HCT116 (cell line): ENCODE measurements around the gene KRTAP22-1. TPM values are rescaled to one million over a fixed set of nuclear protein-coding genes. Genes with fewer than 3 reads are reported as not detected.

Experiments used
- ATAC-seq: fragments of 200-7000 bp; cut with Tn5 transposase; 2 replicates; pipeline ENCODE4 v1.9.1; 2020; ENCODE audit warnings: mild to moderate bottlenecking, moderate library complexity
- BruUV-seq: library from RNA; stranded (reverse); fragments of 400-500 nt; replicated peaks from 2 replicates; lab custom pipeline; 2021; lab: Mats Ljungman, UMichigan
- CTCF ChIA-PET: fragments of 300-600 bp; sonication (Branson Sonifier 250); formaldehyde crosslinking; loops from one replicate; lab custom pipeline; 2021; ENCODE audit warnings: antibody characterized with exemption; lab: Charles Lee
- POLR2A ChIA-PET: fragments of 300-600, 350-600 bp; sonication (Branson Sonifier 250); formaldehyde crosslinking; loops from one replicate; lab custom pipeline; 2021; ENCODE audit warnings: antibody characterized with exemption; lab: Charles Lee
- RAD21 ChIA-PET, 2 experiments: fragments of 300-600 bp; sonication (Branson Sonifier 250); formaldehyde crosslinking; loops; one replicate each; lab custom pipeline; 2023; ENCODE audit warnings: low total read pairs in 2 of 2; ENCODE audit not compliant: uncharacterized antibody in 2 of 2, unreplicated experiment in 2 of 2, low non-redundant PET in 1 of 2; lab: Charles Lee
- DNase-seq: peaks from one replicate; pipeline ENCODE4 v3.0.0-alpha.2; 2010; ENCODE audit warnings: low read depth, low spot score
- H2AFZ ChIP-seq: fragments of 200-600 bp; shearing (Covaris generic), sonication (generic); 2 replicates; pipeline ENCODE4 v1.6.1; 2017; ENCODE audit warnings: low read depth, mixed run types, mixed read lengths, antibody characterized with exemption, low read length; ENCODE audit not compliant: poor library complexity, severe bottlenecking
- H3K27ac ChIP-seq: 2 replicates; pipeline ENCODE4 v1.5.1; 2012; ENCODE audit warnings: low read depth, low read length
- H3K27me3 ChIP-seq: fragments of 200-600 bp; sonication (generic); 2 replicates; pipeline ENCODE4 v1.6.1; 2016; ENCODE audit warnings: mixed run types, low read length, mixed read lengths; ENCODE audit not compliant: insufficient read depth
- H3K36me3 ChIP-seq, 2 experiments: fragments of 200-500 bp in 1 of 2; fragments of 200-600 bp in 1 of 2; sonication (Bioruptor generic) in 1 of 2; sonication (generic) in 1 of 2; 2 replicates each; pipeline versions ENCODE4 v1.5.1 to v1.6.1; 2014 to 2016; ENCODE audit warnings: low read length in 2 of 2, inconsistent platforms in 1 of 2, mixed read lengths in 1 of 2, mixed run types in 1 of 2; ENCODE audit not compliant: insufficient read depth in 2 of 2, control insufficient read depth in 1 of 2
- H3K4me1 ChIP-seq, 2 experiments: fragments of 200-600 bp in 1 of 2; sonication (generic) in 1 of 2; 2 replicates each; pipeline versions ENCODE4 v1.5.1 to v1.6.1; 2012 to 2017; ENCODE audit warnings: low read length in 2 of 2, inconsistent platforms in 1 of 2, mild to moderate bottlenecking in 1 of 2, mixed read lengths in 1 of 2, mixed run types in 1 of 2, moderate library complexity in 1 of 2; ENCODE audit not compliant: insufficient read depth in 2 of 2, control insufficient read depth in 1 of 2
- H3K4me2 ChIP-seq: fragments of 200-600 bp; sonication (generic); 2 replicates; pipeline ENCODE4 v1.6.1; 2017; ENCODE audit warnings: mixed run types, low read length, mixed read lengths
- H3K4me3 ChIP-seq, 2 experiments: fragments of 200-600 bp in 1 of 2; sonication (generic) in 1 of 2; replicated peaks in 1 of 2; 2 replicates each; pipeline ENCODE4 v1.5.1; 2011 to 2016; ENCODE audit warnings: low read length in 2 of 2, control low read depth in 1 of 2, low read depth in 1 of 2, mild to moderate bottlenecking in 1 of 2, mixed read lengths in 1 of 2, mixed run types in 1 of 2
- H3K79me2 ChIP-seq: fragments of 200-600 bp; sonication (generic); 2 replicates; pipeline ENCODE4 v1.6.1; 2017; ENCODE audit warnings: mild to moderate bottlenecking, mixed run types, low read length, moderate library complexity, mixed read lengths; ENCODE audit not compliant: insufficient read depth
- H3K9ac ChIP-seq: fragments of 200-600 bp; sonication (generic); 2 replicates; pipeline ENCODE4 v1.6.1; 2016; ENCODE audit warnings: low read length, mixed read lengths
- H3K9me2 ChIP-seq: fragments of 200-600 bp; sonication (generic), shearing (Covaris generic); 2 replicates; pipeline ENCODE4 v1.6.1; 2017; ENCODE audit warnings: mixed run types, mild to moderate bottlenecking, moderate library complexity; ENCODE audit not compliant: insufficient read depth
- H3K9me3 ChIP-seq, 2 experiments: fragments of 200-500 bp in 1 of 2; fragments of 200-600 bp in 1 of 2; sonication (Bioruptor generic) in 1 of 2; sonication (generic) in 1 of 2; 2 replicates each; pipeline ENCODE4 v1.6.1; 2014 to 2017; ENCODE audit warnings: low read length in 2 of 2, mixed read lengths in 2 of 2, inconsistent platforms in 1 of 2, low read depth in 1 of 2, mild to moderate bottlenecking in 1 of 2, mixed run types in 1 of 2, moderate library complexity in 1 of 2; ENCODE audit not compliant: control insufficient read depth in 1 of 2, insufficient read depth in 1 of 2
- H4K20me1 ChIP-seq: fragments of 200-600 bp; sonication (generic), shearing (Covaris generic); 2 replicates; pipeline ENCODE4 v1.6.1; 2017; ENCODE audit warnings: mixed run types, mild to moderate bottlenecking, moderate library complexity; ENCODE audit not compliant: insufficient read depth
- CBX3 ChIP-seq: IDR thresholded peaks from 2 replicates; pipeline ENCODE4 v1.6.1; 2012; ENCODE audit warnings: low read depth
- CEBPB ChIP-seq: IDR thresholded peaks from 2 replicates; pipeline ENCODE4 v1.6.1; 2012; ENCODE audit warnings: low read depth
- EGR1 ChIP-seq: IDR thresholded peaks from 2 replicates; pipeline ENCODE4 v1.6.1; 2012; ENCODE audit warnings: low read depth
- EZH2 ChIP-seq: fragments of 200-600 bp; sonication (generic); IDR thresholded peaks from 2 replicates; pipeline ENCODE4 v1.6.1; 2017; ENCODE audit warnings: antibody characterized with exemption, mixed run types
- EZH2phosphoT487 ChIP-seq: fragments of 200-600 bp; IDR thresholded peaks from 2 replicates; pipeline ENCODE4 v1.6.1; 2018; ENCODE audit warnings: antibody characterized with exemption, borderline replicate concordance
- FOSL1 ChIP-seq: IDR thresholded peaks from 2 replicates; pipeline ENCODE4 v1.6.1; 2012; ENCODE audit warnings: low read depth
- JUND ChIP-seq: IDR thresholded peaks from 2 replicates; pipeline ENCODE4 v1.6.1; 2012
- POLR2A ChIP-seq: IDR thresholded peaks from 2 replicates; pipeline ENCODE4 v1.7.0; 2011; ENCODE audit warnings: borderline replicate concordance; ENCODE audit not compliant: insufficient read depth, insufficient read length; ENCODE audit errors: extremely low read depth
- POLR2AphosphoS5 ChIP-seq: IDR thresholded peaks from 2 replicates; pipeline ENCODE4 v1.6.1; 2011; ENCODE audit warnings: mild to moderate bottlenecking, low read depth, low read length, moderate library complexity
- RAD21 ChIP-seq: IDR thresholded peaks from 2 replicates; pipeline ENCODE4 v1.6.1; 2012; ENCODE audit warnings: low read depth, mild to moderate bottlenecking
- SIN3A ChIP-seq: IDR thresholded peaks from 2 replicates; pipeline ENCODE4 v1.6.1; 2012; ENCODE audit warnings: low read depth
- SP1 ChIP-seq: IDR thresholded peaks from 2 replicates; pipeline ENCODE4 v1.6.1; 2012; ENCODE audit warnings: low read depth
- TCF7L2 ChIP-seq: IDR thresholded peaks from 2 replicates; pipeline ENCODE4 v1.7.0; 2011; ENCODE audit warnings: borderline replicate concordance, inconsistent platforms; ENCODE audit not compliant: insufficient read depth, insufficient read length; ENCODE audit errors: extremely low read depth
- YY1 ChIP-seq: IDR thresholded peaks from 2 replicates; pipeline ENCODE4 v1.6.1; 2011; ENCODE audit warnings: low read length, low read depth, moderate library complexity, mild to moderate bottlenecking; ENCODE audit not compliant: insufficient replicate concordance; ENCODE audit errors: extremely low read depth
- ZFX ChIP-seq: fragments of 450-650 bp; IDR thresholded peaks from 2 replicates; pipeline ENCODE4 v1.6.1; 2017
- intact Hi-C: fragments of 100-400 bp; cut with micrococcal nuclease; formaldehyde crosslinking; loops from 2 replicates; pipeline ENCODE4 v1.10.0; 2022
- total RNA-seq: library from RNA; stranded (reverse); gene quantifications from one replicate; pipeline ENCODE4 v1.2.1, GENCODE V29; 2021; ENCODE audit not compliant: unreplicated experiment
- TF ChIP-seq, protein P1 (sequence below): IDR thresholded peaks from 2 replicates; pipeline ENCODE4 v1.6.1; 2012
- TF ChIP-seq, protein P2 (sequence below): IDR thresholded peaks from 2 replicates; pipeline ENCODE4 v1.6.1; 2012; ENCODE audit warnings: low read depth

KRTAP22-1 gene
- total RNA-seq, 1 experiment from 2014 or later = not detected

DNA sequence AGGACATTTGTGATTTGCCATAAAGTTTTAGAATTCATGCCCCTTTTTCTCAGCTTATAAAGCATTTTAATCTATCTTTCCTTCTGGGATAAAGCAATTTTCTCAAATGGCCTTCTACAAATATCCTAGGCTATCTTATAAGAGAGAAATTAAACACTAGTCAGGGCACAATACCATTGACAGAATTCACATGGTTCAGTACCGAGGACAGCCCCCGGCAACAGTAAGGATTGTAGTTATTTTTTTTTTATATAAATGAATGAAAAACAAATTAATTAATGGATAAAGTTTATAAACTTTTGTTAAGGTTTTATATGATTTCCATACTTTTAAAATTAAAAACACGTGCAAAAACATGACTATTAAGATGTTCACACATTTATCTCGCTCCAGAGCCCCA is 27.2 kb downstream of the KRTAP22-1 start:
- H3K9ac ChIP-seq = no peak overlapping the region
- no peaks in the 10 kb centered on the region for H3K27me3 ChIP-seq
- DNase-seq (no peak), ATAC-seq (no peak)
- RAD21 ChIA-PET = no interaction called here
- H2AFZ ChIP-seq = no peak overlapping the region
- no peaks in the 10 kb centered on the region for H3K36me3 ChIP-seq
- no peaks in the 10 kb centered on the region for H4K20me1 ChIP-seq
- CTCF ChIA-PET = no interaction called here
- no peaks in the 10 kb centered on the region for H3K79me2 ChIP-seq
- no peak overlapping the region for H3K27ac ChIP-seq
- no peaks in the 10 kb centered on the region for H3K9me2 ChIP-seq
- POLR2A ChIA-PET = no interaction called here
- H3K4me3 ChIP-seq = no peak overlapping the region
- BruUV-seq = no TSS peak
- H3K4me2 ChIP-seq = no peak overlapping the region
- intact Hi-C loops = no loop called here
- TF ChIP-seq SP1 (no peak), SIN3A (no peak), EGR1 (no peak), EZH2 (no peak), EZH2phosphoT487 (no peak), JUND (no peak), RAD21 (no peak), TCF7L2 (no peak), POLR2A (no peak), POLR2AphosphoS5 (no peak), ZFX (no peak), CBX3 (no peak), YY1 (no peak), FOSL1 (no peak), CEBPB (no peak)
- TF ChIP-seq, protein P1, sequence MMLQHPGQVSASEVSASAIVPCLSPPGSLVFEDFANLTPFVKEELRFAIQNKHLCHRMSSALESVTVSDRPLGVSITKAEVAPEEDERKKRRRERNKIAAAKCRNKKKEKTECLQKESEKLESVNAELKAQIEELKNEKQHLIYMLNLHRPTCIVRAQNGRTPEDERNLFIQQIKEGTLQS = no peak
- TF ChIP-seq, protein P2, sequence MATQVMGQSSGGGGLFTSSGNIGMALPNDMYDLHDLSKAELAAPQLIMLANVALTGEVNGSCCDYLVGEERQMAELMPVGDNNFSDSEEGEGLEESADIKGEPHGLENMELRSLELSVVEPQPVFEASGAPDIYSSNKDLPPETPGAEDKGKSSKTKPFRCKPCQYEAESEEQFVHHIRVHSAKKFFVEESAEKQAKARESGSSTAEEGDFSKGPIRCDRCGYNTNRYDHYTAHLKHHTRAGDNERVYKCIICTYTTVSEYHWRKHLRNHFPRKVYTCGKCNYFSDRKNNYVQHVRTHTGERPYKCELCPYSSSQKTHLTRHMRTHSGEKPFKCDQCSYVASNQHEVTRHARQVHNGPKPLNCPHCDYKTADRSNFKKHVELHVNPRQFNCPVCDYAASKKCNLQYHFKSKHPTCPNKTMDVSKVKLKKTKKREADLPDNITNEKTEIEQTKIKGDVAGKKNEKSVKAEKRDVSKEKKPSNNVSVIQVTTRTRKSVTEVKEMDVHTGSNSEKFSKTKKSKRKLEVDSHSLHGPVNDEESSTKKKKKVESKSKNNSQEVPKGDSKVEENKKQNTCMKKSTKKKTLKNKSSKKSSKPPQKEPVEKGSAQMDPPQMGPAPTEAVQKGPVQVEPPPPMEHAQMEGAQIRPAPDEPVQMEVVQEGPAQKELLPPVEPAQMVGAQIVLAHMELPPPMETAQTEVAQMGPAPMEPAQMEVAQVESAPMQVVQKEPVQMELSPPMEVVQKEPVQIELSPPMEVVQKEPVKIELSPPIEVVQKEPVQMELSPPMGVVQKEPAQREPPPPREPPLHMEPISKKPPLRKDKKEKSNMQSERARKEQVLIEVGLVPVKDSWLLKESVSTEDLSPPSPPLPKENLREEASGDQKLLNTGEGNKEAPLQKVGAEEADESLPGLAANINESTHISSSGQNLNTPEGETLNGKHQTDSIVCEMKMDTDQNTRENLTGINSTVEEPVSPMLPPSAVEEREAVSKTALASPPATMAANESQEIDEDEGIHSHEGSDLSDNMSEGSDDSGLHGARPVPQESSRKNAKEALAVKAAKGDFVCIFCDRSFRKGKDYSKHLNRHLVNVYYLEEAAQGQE = no peak
- TF ChIP-seq, all 23 proteins: peak for 0
- Histone ChIP-seq H3K9me3 (peaks cover 15 to 26% of the 10 kb centered on the region in 2 experiments; a peak in 2 of 4 replicates), H3K4me1 (no peaks in the 10 kb centered on the region)
